SK-N-SH (cell line): Measurements from ENCODE around the gene TEX101. TPM values are rescaled to one million over a fixed set of nuclear protein-coding genes. Genes with fewer than 3 reads are reported as not detected.

Experiments used
- polyA plus RNA-seq, 3 experiments: library from polyadenylated mRNA; depleted of rRNA; stranded (reverse); fragments of >200 nt; gene quantifications; 2 replicates each; pipeline ENCODE4 v1.2.3, GENCODE V29; 2012

TEX101 gene
- polyA plus RNA-seq, 1 of the 3 experiments (the other 2 are of a cell fraction) = 0.07 TPM

Other genes starting within 250 kb of the TEX101 start
- gene PSG5, start 228.4 kb upstream of the TEX101 start, polyA plus RNA-seq (2012; rRNA removed) = 70.3 and 133 TPM in 2 replicates
- gene PSG4, start 209.3 kb upstream of the TEX101 start, polyA plus RNA-seq (2012; rRNA removed) = 175 and 311 TPM in 2 replicates
- 0.72 and 1.0 TPM in 2 replicates for gene PSG9, start 145.4 kb upstream of the TEX101 start, polyA plus RNA-seq (2012; rRNA removed)
- gene CD177, start 61.2 kb upstream of the TEX101 start, polyA plus RNA-seq (2012; rRNA removed) = 0.54 and 0.88 TPM in 2 replicates
- gene LYPD3, start 50.7 kb downstream of the TEX101 start, polyA plus RNA-seq (2012; rRNA removed) = 3.4 and 4.2 TPM in 2 replicates
- 10.9 and 15.6 TPM in 2 replicates for gene PHLDB3, start 89.9 kb downstream of the TEX101 start, polyA plus RNA-seq (2012; rRNA removed)
- gene ETHE1, start 112.3 kb downstream of the TEX101 start, polyA plus RNA-seq (2012; rRNA removed) = 74.9 and 86.2 TPM in 2 replicates
- 0.31 and 1.0 TPM in 2 replicates for gene ZNF575, start 118.3 kb downstream of the TEX101 start, polyA plus RNA-seq (2012; rRNA removed)
- gene XRCC1, start 160.6 kb downstream of the TEX101 start, polyA plus RNA-seq (2012; rRNA removed) = 24.7 and 30.3 TPM in 2 replicates
- gene PINLYP, start 160.9 kb downstream of the TEX101 start, polyA plus RNA-seq (2012; rRNA removed) = 5.5 and 6.5 TPM in 2 replicates
- 8.4 and 10.8 TPM in 2 replicates for gene IRGQ, start 181.2 kb downstream of the TEX101 start, polyA plus RNA-seq (2012; rRNA removed)
- gene ZNF576, start 181.7 kb downstream of the TEX101 start, polyA plus RNA-seq (2012; rRNA removed) = 12.8 and 13.6 TPM in 2 replicates
- gene SRRM5, start 197.2 kb downstream of the TEX101 start, polyA plus RNA-seq (2012; rRNA removed) = 0.15 and 0.19 TPM in 2 replicates
- gene ZNF428, start 204.7 kb downstream of the TEX101 start, polyA plus RNA-seq (2012; rRNA removed) = 60.9 and 79.5 TPM in 2 replicates
- gene CADM4, start 225.0 kb downstream of the TEX101 start, polyA plus RNA-seq (2012; rRNA removed) = 21.4 and 28.9 TPM in 2 replicates